HG02840 (cell line): ENCODE data around the gene MRGPRG.

Experiments used
- ATAC-seq: cut with Tn5 transposase; IDR thresholded peaks from one replicate; pipeline ENCODE4 v1.9.1; 2021; ENCODE audit warnings: mild to moderate bottlenecking, moderate library complexity, moderate number of reproducible peaks; ENCODE audit not compliant: unreplicated experiment, low FRiP score

MRGPRG gene

DNA sequence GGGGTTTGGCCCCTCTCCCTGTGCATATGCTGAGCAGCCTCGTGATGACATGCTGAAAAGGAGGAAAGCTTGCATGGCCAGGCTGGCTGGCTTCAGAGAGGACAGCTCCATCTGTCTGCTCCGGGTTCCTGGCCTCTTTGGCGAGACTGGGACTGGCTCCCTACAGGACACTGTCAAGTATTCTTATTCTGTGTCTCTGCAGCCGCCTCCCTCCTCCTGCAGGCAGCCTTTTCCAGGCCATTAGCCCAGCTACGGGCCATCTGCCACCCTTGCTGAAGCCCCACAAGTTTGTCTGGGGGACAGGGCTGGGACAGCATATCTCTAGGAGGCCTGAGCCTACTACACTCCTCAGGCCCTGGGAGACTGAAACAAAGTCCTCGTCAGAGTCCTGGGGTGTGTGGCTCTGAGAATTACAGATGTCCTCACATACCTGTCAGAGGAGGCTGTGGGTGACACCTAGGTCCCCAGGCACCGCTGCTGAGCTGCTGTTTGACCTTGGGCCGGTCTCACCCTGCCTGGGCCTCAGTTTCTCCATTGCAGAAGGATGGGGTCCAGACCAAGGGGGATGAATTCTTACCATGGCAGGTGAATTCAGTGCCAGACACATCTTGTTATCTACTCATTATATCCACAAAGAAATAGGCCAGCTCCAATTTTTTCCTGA lies 11.0 kb downstream of the MRGPRG start:
- ATAC-seq, result no peak

DNA sequence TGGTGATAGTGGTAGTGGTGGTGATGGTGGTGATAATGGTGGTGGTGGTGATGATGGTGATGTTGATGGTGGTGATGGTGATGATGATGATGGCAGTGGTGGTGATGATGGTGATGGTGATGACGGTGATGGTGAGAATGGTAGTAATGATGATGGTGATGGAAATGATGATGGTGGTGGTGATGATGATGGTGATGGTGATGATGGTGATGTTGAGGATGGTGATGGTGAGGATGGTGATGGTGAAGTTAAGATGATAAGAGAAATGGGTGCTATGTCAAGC lies 11.8 kb downstream of the MRGPRG start:
- no peak for ATAC-seq

DNA sequence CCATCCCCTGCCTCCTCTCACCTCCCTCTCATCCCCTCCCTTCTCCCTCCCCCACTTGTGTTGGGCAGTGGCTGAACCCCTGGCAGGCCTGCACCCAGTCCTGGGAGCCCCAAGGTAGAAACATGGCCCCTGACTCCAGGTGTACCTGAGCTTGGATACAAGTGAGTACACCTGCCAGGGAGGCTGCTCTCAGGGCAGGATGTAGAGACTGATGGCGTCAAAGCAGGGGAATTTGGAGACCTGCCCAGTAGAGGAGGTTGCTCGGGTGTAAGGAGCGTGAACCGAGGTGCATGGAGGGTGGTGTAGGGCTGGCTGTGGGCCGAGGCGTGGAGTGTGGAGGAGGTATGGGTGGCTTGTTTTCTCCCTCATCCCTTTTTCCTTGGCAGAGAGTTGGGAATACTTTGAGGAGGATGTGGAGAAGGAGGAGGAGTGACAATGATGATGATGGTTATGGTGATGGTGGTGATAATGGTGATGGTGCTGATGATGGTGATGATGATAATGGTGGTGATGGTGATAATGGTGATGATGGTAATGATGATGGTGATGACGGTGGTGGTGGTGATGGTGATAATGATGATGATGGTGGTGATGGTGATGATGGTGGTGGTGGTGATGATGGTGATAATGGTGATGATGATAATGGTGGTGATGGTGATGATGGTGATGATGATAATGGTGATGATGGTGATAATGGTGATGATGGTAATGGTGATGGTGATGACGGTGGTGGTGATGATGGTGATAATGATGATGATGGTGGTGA lies 12.3 kb downstream of the MRGPRG start:
- no peak for ATAC-seq

DNA sequence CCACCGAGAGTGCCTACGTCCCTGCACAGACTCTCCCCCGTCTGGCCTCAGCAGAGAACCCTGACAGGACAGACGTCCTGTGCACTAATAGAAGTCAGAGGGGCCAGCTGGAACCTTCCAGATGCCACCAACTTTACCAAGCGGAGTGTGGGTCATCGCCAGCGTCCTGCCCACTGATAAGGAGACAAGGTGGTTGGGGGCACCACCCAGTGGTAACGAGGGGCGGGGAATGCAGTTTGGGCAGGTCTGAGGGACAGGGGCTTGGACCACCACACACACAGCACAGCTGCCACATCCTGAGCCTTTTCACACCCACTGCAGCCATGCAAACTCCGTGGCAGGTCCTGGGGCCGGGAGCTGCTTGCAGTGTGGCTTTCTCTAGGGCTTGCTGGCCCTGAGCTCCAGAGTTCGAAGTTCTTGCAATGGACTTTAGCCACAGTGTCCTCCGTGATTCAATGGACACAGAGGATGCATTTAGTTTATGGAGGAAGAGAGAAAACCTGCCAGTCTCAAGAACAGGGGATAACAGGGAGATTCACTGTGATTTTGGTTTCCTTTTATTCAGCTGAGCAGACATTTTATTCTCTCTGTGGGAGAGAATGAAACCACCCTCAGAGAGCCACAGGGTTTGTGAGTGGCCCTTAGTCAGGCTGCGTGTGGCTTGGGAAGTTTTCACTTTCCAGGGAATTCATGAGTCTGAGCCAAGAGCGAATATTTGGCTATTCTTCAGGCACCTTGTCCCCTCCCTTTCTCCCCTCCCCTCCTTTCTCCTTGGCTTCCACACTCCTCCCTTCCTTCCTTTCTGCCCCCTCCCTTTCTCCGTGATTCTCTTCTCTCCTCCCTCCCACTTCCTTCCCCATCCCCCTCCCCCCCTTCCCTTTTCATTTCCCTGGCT lies 13.1 kb downstream of the MRGPRG start:
- no peak for ATAC-seq

DNA sequence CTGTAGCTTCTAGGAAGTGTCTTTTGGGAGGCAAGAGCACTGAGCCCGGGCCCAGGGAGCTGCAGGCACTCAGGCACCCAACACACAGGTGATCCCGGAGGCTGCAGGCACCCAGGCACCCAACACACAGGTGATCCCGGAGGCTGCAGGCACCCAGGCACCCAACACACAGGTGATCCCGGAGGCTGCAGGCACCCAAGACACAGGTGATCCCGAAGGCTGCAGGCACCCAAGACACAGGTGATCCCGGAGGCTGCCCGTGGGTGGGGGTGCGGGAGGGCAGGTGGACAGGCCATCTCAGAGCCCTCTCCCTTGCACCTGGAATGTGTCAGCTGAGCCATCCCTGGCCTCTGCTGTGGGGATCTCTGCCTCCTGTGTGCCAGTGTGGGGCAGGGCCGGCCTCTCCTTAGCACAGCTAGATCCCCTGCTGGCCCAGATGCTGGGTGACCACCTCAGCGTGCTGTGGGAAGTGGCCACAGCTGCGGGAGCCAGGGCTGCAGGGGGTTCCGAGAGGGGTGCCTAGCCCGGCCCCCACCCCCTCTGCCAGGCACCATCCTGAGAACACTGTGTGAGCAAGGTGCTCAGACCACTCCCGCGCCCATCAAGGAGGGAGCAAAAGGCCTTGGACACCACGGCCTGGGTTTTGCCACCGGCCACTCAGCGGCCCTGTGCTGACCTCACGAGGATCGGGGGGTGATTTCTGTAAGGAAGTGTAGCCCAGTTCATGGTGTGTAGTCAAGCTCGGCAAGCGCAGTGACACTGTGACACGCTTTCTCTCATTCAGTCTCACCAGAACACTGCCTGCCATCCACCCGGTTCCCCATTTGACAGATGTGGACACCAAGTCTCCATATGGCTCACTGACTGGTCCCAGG lies 14.2 kb downstream of the MRGPRG start:
- no peak for ATAC-seq

DNA sequence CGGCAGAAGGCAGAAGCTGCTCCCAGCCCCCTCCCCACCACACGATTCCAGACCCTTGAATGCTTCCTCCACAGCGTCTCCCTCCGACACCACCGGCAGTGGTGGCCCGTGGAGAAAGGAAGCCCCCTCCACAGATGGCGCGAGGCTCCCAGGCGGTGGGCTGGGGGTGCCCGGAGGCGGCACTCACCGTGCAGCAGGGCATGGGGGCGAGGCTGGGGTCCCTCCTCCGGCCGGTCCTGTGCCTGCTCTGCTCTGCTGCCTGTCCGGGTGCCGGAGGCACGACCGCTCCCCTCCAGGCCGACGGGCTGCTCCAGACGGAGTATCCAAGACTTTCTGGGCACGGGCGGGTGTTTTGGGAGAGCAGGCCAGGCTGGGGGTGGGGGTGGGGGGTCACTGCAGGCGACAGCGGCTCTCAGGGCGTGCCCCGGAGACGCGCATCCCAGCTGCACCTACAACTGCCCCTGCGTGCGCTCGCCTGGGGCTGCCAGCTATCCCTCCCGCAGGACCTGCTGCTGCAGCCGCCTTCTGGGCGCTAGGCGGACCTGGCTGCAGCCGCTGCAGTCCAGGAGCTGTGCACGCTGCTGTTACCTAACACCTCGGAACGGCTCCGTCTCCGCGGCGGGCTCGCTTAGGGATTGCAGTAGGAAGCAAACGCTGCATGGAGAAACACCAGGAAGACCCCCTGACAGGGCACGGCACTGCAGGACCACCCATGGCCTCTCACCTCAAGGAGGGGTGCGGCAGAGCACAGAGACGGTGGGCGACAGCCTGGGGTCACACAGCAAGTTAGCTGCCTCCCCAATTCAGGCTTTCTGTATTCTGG lies 15.2 kb downstream of the MRGPRG start:
- no peak for ATAC-seq

DNA sequence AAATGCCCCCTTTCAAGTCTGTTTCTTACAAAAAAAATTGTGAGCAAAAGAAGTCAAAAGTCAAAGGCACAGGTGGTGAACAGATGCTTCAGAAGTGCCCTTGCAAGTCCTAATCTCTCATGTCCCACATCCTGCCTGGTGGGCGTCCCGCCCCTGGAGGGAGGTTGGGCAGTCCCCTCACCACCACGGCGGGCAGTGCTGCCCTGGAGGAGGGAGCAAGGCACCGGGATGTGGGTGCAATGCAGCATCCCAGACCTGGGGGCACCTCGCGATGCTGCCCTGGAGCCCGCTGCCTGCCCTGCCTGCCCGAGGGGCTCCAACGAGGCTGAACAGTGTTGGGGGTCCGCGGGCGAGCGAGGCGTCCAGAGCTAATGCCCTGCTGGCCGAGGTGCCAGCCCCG lies 15.9 kb downstream of the MRGPRG start:
- no peak for ATAC-seq

DNA sequence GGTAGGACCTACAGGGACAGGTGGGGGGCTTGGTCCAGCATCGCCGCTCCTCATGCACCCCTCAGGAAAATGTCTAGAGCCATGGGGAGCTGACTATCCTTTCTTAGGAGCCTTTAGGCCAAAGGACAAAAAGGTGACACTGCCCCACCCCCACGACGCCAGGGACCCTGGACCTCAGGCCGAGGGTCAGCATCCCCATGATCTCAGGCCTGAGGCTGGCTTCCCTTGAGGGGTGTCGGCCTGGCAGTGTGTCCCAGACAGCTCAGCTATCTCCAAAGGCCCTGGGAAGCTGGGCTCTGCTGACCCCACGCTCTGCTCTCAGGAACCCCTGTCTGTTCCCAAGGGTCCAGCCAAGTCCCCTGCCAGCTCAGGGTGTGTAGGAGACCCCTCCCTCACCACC lies 16.3 kb downstream of the MRGPRG start:
- ATAC-seq, result no peak

DNA sequence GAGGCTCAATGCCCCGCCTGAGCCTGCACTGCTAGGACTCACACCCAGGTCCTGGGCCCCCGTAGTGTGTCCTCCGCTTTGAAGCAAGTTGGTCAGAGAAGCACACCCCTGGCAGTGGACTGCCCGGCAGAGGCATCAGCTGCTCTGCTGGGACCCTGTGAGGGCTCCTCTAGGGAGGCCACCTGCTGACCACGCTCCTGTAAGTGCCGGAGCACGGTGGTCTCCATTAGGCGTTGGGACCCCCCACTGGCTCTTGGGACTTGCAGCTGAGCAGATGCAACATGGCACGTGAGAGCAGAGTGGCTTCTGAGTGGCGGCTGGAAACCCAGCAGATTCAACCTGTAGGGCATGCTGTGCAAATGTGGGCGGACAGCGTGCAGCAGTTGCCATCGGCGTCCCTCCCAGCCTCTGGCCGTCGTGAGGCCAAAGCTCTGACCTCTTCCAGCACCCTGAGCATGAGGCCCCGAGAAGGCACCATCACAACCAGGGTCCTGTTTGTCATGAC lies 16.9 kb downstream of the MRGPRG start:
- ATAC-seq, result no peak

DNA sequence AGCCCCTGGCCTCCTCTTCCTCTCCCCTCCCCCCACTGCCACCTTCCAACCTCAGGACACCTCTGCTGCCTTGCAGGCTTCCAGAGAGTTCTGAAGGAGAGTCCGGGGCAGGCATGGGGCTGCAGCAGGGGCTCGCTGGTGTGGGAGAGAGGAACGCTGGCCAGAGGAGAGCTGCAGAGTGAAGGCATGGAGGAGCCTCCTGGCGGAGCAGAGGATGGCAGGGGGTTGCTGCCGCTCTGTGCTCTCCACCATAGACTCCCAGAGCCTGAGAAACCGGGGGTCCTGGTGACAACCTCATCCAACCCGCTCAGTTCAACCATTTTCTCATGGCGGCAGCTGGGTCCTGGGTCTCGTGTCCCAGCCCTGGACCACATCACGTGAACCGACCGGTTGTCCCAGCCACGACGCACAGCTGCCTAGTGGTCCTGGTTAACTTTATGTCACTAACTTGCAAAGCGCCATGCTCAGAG lies 17.5 kb downstream of the MRGPRG start:
- no peak for ATAC-seq

DNA sequence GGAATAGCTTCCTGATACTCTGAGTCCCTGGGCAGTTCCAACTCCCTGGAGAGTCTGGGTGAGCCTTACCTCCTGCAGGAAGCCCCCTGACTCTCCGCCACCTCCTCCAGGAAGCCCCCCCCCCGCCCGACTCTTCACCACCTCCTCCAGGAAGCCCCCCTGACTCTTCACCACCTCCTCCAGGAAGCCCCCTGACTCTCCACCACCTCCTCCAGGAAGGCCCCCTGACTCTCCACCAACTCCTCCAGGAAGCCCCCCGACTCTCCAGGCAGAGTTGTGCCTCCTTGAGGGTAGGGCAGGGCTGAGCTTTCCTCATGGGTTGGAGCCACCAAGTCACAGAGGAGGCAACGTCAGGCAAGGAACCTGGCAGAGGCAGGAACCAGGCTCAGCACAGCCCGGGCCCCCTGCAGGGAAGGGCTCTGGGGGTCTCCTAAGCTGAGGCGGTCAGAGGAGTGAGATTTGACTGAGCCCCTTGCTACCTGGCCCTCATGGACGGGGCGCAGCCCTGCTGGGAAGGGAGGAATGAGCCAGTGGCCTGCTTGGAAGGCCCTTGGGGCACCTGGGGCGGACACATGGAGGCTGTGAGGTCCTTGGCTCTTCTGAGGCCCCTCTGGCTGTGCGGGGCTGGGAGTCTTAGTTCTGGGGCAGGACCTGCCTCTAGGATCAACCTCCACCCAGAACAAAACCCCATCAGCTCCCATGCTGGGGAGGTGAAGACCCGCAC lies 18.1 kb downstream of the MRGPRG start:
- ATAC-seq, result no peak

DNA sequence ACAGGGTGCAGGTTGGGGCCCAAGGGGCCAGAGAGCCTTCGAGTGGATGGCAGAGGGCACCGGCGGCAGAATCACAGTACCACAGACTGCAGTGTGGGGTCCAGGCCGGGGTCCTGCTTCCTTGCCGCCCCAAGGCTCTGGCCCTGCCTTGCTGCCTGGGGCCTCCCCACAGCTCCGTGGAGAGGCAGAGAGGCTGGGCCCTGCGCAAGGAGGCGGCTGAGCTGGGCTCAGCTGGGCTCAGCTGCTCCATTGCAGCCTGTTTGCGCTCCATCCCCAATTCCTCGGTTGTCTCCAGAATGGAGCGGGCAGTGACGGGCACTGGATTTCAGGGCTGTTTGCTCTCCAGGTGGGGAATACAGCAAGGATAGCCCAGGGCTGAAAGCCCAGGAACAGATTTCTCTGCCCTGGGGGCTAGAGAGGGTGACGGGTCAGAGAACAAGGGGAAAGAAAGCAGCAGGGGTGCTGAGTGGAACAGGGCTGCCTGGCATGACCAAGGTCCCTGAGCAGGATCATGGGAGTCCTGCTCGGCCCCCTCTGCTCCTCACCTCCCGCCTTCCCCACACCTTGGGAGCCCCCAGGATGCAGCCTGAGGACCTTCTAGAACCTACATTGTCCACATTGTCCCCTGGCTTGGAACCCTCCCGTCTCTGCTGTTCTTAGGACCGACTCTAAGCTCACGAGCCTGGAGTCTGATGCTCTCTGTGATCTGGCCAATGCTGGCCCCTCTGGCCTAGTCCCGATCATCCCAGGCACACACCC lies 18.9 kb downstream of the MRGPRG start:
- ATAC-seq, result no peak

DNA sequence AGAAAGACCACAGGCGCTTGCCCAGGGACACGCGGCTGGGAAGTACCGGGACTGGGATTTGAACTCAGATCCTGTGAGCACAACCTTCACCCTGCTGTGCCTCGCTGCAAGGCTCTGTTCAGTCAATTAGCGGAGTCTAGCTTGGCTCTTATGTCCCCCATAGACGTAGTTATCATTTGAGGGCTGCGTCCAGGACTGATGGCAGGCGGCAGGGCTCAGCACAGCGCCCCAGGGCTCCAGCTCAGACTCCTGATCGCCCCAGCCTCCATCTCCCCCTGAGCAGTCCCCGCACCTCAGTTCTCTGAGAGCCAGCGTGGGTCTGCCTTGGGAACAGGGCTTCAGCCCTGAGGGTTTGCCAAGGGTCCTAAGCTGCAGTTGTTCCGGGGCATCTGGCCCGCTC lies 19.8 kb downstream of the MRGPRG start:
- no peak for ATAC-seq

DNA sequence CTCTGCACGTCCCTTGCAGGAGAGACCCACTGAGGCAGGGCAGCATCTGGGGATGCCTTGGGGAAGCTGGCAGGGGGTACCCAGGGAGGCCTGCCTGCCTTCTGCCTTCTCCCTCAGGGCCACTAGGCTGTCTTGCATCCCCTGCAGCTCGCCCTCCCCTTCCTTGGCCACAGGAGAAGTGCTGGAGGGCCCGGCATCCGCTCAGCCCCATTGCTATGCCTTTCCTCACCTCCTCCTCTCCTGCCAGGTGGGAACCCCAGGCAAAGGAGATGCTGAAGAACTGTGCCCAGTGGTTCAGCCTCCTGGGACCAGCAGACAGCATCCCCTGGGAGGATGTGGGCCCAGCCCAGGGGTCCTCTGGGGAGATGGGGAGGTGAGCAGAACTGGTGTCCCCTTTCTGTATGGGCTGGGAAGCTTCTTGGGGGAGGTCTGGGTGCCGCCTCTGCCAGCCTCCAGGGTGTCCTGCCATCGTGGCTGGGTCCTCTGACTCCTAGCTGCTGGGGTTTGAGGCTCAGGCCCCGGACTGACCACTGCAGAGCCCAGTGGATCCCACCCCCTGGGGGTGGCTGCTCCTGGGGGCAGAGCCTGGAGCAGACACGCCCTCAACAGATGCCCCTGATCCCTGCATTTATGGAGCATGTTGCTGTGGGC lies 20.6 kb downstream of the MRGPRG start:
- ATAC-seq, result no peak

DNA sequence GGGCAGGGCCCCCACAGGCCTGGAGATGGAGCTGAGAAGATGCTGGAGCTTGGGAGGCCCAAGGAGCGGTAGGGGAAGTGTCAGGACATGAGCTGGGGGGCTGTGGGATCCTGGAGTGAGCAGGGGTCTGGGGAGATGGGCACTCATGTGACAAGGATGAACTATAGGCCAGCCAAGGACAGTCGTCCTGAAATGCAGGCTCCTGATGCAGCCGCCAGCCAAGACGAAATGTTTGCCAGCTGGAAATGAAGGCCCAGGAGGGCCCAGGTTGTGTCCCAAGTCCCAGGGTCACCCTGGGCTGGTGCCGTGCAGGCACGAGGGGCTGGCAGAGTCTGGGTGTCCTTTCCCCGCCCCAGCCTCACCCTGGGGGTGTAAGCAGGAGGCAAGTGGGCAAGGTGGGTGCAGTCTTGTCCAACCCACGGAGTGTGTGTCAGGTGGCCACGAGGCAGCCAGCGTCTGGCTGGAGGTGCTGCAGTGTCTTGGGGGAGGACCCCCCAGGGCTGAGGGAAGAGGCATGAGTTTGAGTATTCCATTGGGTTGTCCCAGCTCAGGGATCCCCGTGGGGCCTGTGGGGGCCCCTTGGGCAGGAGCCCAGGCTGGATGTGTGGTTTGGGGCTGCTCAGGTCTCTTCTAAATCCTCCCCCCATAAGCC lies 21.4 kb downstream of the MRGPRG start:
- ATAC-seq, result no peak

DNA sequence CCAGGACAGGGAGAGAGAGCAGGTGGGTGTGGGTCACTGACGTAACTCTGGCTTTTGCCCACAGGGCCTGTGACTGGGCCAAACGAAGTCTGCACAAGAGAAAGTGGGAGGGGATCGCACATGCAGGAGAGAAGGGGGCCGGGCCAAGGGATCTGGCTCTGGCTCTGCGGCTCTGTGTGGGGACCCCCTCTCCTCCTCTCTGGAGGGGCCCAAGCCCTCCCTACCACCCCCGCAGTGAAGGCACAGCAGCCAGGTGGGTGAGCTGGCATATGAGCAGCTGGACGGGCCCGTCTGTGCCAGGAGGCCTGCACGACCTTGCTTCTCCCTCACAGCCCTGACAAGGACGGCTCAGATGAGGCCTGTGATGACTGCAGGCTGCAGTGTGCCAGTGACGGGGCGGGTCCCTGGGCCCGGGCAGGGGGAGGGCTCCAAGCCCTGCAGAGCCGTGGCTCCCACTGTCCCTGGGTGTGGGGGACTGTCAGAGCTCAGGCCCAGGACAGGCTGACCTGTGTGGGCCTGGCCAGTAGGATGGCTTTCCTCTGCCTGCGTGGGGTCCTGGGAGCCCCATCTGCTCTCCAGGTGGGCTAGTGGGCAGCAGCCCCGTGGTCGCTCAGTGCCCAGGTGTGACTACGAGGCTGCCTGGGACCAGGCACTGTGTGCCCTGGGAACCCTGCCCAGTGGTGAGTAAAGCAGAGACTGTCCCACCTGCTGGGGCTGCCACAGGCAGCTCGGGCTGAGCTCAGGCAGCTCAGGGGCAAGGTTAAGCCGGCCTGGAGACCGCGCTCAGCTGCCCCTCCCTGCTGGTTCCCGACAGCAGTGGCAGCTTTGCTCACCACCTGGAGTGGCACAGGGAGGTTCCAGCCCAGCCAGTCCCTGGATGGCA lies 22.2 kb downstream of the MRGPRG start:
- no peak for ATAC-seq
